ENCODE measurements around the gene PRMT1.
A peak's percentile ranks its signal among the peaks of the same experiment; 100 is the strongest.

PRMT1 gene

GRCh38 chr19:49642492-49643035, 34.5 kb upstream of the PRMT1 start:
- TF ChIP-seq, protein P1, sequence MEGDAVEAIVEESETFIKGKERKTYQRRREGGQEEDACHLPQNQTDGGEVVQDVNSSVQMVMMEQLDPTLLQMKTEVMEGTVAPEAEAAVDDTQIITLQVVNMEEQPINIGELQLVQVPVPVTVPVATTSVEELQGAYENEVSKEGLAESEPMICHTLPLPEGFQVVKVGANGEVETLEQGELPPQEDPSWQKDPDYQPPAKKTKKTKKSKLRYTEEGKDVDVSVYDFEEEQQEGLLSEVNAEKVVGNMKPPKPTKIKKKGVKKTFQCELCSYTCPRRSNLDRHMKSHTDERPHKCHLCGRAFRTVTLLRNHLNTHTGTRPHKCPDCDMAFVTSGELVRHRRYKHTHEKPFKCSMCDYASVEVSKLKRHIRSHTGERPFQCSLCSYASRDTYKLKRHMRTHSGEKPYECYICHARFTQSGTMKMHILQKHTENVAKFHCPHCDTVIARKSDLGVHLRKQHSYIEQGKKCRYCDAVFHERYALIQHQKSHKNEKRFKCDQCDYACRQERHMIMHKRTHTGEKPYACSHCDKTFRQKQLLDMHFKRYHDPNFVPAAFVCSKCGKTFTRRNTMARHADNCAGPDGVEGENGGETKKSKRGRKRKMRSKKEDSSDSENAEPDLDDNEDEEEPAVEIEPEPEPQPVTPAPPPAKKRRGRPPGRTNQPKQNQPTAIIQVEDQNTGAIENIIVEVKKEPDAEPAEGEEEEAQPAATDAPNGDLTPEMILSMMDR (IDR thresholded peaks at IDR 0.05; ENCODE audit: insufficient read depth, low read depth, low read length, missing control alignments), result no peak
- peak overlapping the region; percentile 77 for H3K4me3 ChIP-seq (ENCODE audit: low read depth, low read length)
- no peak for DNase-seq (ENCODE audit: low read depth)

GRCh38 chr19:49643466-49643865, 33.6 kb upstream of the PRMT1 start:
- peak; percentile 69 for DNase-seq (ENCODE audit: low read depth)
- H3K4me3 ChIP-seq (ENCODE audit: low read depth, low read length), result peak overlapping the region; percentile 77
- TF ChIP-seq, protein P1 (IDR thresholded peaks at IDR 0.05; ENCODE audit: insufficient read depth, low read depth, low read length, missing control alignments), result no peak

- H3K4me3 ChIP-seq (ENCODE audit: low read depth, low read length), result no peak overlapping the region
- DNase-seq (ENCODE audit: low read depth), result no peak
- TF ChIP-seq, protein P1 (IDR thresholded peaks at IDR 0.05; ENCODE audit: insufficient read depth, low read depth, low read length, missing control alignments), result no peak
These were observed 31.5 kb upstream of the PRMT1 start for GRCh38 chr19:49645592-49645991.

- H3K4me3 ChIP-seq (ENCODE audit: low read depth, low read length), result no peak overlapping the region
- TF ChIP-seq, protein P1 (IDR thresholded peaks at IDR 0.05; ENCODE audit: insufficient read depth, low read depth, low read length, missing control alignments), result no peak
- no peak for DNase-seq (ENCODE audit: low read depth)
These were observed 31.1 kb upstream of the PRMT1 start for GRCh38 chr19:49645995-49646394.

DNA sequence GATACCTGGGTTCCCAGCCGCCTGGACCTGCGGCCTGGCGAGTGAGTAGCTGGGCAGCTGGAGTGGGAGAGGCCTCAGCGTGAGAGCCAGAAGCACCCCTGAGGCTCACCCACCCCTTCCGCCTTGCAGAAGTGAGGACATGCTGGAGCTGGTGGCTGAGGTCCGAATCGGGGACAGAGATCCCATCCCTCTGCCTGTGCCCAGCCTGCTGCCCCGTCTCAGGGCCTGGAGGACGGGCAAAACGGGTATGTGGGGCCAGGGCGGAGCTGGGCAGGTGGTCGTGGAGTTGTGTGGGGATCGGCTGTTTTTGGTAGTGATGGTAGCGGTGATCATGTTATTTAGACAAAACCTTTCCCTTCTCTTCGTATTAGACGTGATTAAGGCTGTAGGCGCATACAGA, 30.5 kb upstream of the PRMT1 start:
- DNase-seq (ENCODE audit: low read depth), result no peak
- TF ChIP-seq, protein P1 (IDR thresholded peaks at IDR 0.05; ENCODE audit: insufficient read depth, low read depth, low read length, missing control alignments), result no peak
- no peak overlapping the region for H3K4me3 ChIP-seq (ENCODE audit: low read depth, low read length)

GRCh38 chr19:49651029-49651819, 25.8 kb upstream of the PRMT1 start:
- TF ChIP-seq, protein P1 (IDR thresholded peaks at IDR 0.05; ENCODE audit: insufficient read depth, low read depth, low read length, missing control alignments), result no peak

More at GRCh38 chr19:49651029-49651819, 25.8 kb upstream of the PRMT1 start:
- H3K4me3 ChIP-seq (ENCODE audit: low read depth, low read length), result no peak overlapping the region
- no peak for DNase-seq (ENCODE audit: low read depth)
